ENCODE measurements around the gene SLC4A1AP. TPM values are rescaled to one million over a fixed set of nuclear protein-coding genes. Genes with fewer than 3 reads are reported as not detected.

SLC4A1AP gene
- total RNA-seq, 1 experiment from 2014 or later, result 29.1 TPM

DNA sequence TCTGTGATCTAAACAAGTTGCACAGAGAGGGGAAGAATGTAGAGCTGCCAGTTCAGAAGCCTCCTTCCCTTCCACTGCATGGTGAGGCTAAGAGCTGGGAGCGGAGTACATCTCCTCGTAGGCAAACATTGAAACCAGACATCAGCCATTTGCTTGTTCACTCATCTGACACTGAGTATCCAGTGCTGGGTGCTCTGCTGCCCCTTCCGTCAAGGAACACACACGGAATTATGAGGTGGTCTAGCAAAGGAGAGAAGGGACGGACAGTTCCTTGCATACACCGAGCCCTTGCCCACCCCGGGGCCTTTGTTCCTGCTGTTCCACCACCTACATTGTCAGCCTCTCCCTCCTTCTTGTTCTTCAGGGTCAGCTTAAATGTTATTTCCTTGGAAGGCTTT is 44.6 kb downstream of the SLC4A1AP start:
- Histone ChIP-seq H2AFZ (ENCODE audit: low read length) (no peak overlapping the region), H3K27me3 (ENCODE audit: low read length) (no peaks in the 10 kb centered on the region), H4K20me1 (ENCODE audit: low read length) (no peaks in the 10 kb centered on the region), H3K79me2 (ENCODE audit: low read length) (no peaks in the 10 kb centered on the region), H3K9me2 (replicated peaks; ENCODE audit: low read length) (no peaks in the 10 kb centered on the region), H3K9ac (ENCODE audit: low read length) (no peak overlapping the region), H3K27ac (ENCODE audit: low read length) (no peak overlapping the region), H3K36me3 (ENCODE audit: low read depth, low read length) (no peaks in the 10 kb centered on the region), H3K4me1 (ENCODE audit: insufficient read depth, low read length) (peaks cover 29% of the 10 kb centered on the region), H3F3A (ENCODE audit: low read length, unreplicated experiment) (peaks cover 5% of the 10 kb centered on the region), H3K4me2 (ENCODE audit: low read length) (no peak overlapping the region), H3K4me3 (ENCODE audit: low read length) (no peak overlapping the region), H3K9me3 (ENCODE audit: low read length) (no peaks in the 10 kb centered on the region)
- ChIA-PET POLR2A (ENCODE audit: unreplicated experiment) (no interaction called here), CTCF (no interaction called here)
- intact Hi-C loops (cut with micrococcal nuclease), result loop anchor here (5.0 to 10.0 kb wide), 4 partner anchors 67 to 857 kb away; partner anchors contain the start of gene MRPL33
- TF ChIP-seq, protein P1, sequence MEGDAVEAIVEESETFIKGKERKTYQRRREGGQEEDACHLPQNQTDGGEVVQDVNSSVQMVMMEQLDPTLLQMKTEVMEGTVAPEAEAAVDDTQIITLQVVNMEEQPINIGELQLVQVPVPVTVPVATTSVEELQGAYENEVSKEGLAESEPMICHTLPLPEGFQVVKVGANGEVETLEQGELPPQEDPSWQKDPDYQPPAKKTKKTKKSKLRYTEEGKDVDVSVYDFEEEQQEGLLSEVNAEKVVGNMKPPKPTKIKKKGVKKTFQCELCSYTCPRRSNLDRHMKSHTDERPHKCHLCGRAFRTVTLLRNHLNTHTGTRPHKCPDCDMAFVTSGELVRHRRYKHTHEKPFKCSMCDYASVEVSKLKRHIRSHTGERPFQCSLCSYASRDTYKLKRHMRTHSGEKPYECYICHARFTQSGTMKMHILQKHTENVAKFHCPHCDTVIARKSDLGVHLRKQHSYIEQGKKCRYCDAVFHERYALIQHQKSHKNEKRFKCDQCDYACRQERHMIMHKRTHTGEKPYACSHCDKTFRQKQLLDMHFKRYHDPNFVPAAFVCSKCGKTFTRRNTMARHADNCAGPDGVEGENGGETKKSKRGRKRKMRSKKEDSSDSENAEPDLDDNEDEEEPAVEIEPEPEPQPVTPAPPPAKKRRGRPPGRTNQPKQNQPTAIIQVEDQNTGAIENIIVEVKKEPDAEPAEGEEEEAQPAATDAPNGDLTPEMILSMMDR (conservative IDR thresholded peaks at IDR 0.05; ENCODE audit: low read depth, low read length), result no peak
- no peak for TF ChIP-seq EZH2phosphoT487 (IDR thresholded peaks at IDR 0.05; ENCODE audit: borderline replicate concordance, low read length)
- no TSS peak for BruUV-seq (replicated peaks)
- no peak for ATAC-seq
- DNase-seq, result no peak

DNA sequence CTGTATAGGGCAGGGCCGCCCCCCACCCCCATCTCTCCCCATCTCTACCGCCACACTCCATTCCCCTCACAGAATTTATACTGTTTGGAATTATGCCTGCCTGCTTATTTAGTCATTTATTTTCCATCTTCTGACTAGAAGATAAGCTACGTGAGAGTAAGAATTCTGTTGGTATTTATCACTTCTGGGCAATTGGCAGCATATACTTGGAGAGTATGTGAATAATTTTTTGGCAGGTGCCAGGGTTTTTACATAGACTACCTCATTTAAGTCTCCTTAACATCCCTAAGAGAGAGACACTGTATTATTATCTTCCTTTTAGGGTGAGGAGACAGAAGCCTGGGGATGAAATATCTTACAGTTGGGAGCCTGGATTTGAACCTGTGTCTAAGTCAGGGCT is 45.0 kb downstream of the SLC4A1AP start:
- Histone ChIP-seq H3K4me3 (ENCODE audit: low read length) (no peak overlapping the region), H3K79me2 (ENCODE audit: low read length) (no peaks in the 10 kb centered on the region), H4K20me1 (ENCODE audit: low read length) (no peaks in the 10 kb centered on the region), H3K36me3 (ENCODE audit: low read depth, low read length) (no peaks in the 10 kb centered on the region), H3K4me1 (ENCODE audit: insufficient read depth, low read length) (peaks cover 25% of the 10 kb centered on the region), H3K9me3 (ENCODE audit: low read length) (no peaks in the 10 kb centered on the region), H3F3A (ENCODE audit: low read length, unreplicated experiment) (peaks cover 5% of the 10 kb centered on the region), H3K9ac (ENCODE audit: low read length) (no peak overlapping the region), H3K27ac (ENCODE audit: low read length) (no peak overlapping the region), H3K9me2 (replicated peaks; ENCODE audit: low read length) (no peaks in the 10 kb centered on the region), H3K27me3 (ENCODE audit: low read length) (no peaks in the 10 kb centered on the region), H3K4me2 (ENCODE audit: low read length) (no peak overlapping the region), H2AFZ (ENCODE audit: low read length) (no peak overlapping the region)
- no TSS peak for BruUV-seq (replicated peaks)
- TF ChIP-seq EZH2 (IDR thresholded peaks at IDR 0.05; ENCODE audit: low read length, unreplicated experiment) (no peak), EZH2phosphoT487 (IDR thresholded peaks at IDR 0.05; ENCODE audit: borderline replicate concordance, low read length) (no peak)
- TF ChIP-seq, protein P1 (conservative IDR thresholded peaks at IDR 0.05; ENCODE audit: low read depth, low read length), result no peak
- ChIA-PET CTCF (no interaction called here), POLR2A (ENCODE audit: unreplicated experiment) (no interaction called here)
- no peak for ATAC-seq
- no peak for DNase-seq
- intact Hi-C loops (cut with micrococcal nuclease), result loop anchor here (5.0 to 10.0 kb wide), 4 partner anchors 66 to 856 kb away; partner anchors contain the start of gene MRPL33

DNA sequence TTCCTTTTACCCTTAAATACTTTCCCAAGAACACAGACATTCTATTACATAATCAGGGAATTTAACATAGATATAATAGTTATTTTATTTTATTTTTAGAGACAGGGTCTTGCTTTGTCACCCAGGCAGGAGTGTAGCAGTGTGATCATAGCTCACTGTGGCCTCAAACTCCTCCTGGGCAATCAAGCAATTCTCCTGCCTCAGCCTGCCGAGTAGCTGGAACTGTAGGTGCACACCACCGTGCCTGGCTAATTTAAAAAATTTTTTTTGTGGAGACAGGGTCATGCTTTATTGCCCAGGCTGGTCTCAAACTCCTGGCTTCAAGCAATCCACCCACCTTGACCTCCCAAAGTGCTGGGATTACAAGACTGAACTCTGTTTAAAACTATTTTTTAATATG is 45.6 kb downstream of the SLC4A1AP start:
- Histone ChIP-seq H3K79me2 (ENCODE audit: low read length) (no peaks in the 10 kb centered on the region), H2AFZ (ENCODE audit: low read length) (no peak overlapping the region), H3K4me1 (ENCODE audit: insufficient read depth, low read length) (peaks cover 20% of the 10 kb centered on the region), H3K9me2 (replicated peaks; ENCODE audit: low read length) (no peaks in the 10 kb centered on the region), H3K4me3 (ENCODE audit: low read length) (no peak overlapping the region), H3K9ac (ENCODE audit: low read length) (no peak overlapping the region), H3K27me3 (ENCODE audit: low read length) (no peaks in the 10 kb centered on the region), H3K27ac (ENCODE audit: low read length) (no peak overlapping the region), H3F3A (ENCODE audit: low read length, unreplicated experiment) (peaks cover 5% of the 10 kb centered on the region), H3K9me3 (ENCODE audit: low read length) (no peaks in the 10 kb centered on the region), H3K4me2 (ENCODE audit: low read length) (no peak overlapping the region), H3K36me3 (ENCODE audit: low read depth, low read length) (no peaks in the 10 kb centered on the region), H4K20me1 (ENCODE audit: low read length) (no peaks in the 10 kb centered on the region)
- DNase-seq (no peak), ATAC-seq (no peak)
- TF ChIP-seq EZH2 (IDR thresholded peaks at IDR 0.05; ENCODE audit: low read length, unreplicated experiment) (no peak), EZH2phosphoT487 (IDR thresholded peaks at IDR 0.05; ENCODE audit: borderline replicate concordance, low read length) (no peak)
- TF ChIP-seq, protein P1 (conservative IDR thresholded peaks at IDR 0.05; ENCODE audit: low read depth, low read length), result no peak
- BruUV-seq (replicated peaks), result no TSS peak
- CTCF ChIA-PET, result no interaction called here
- POLR2A ChIA-PET (ENCODE audit: unreplicated experiment), result no interaction called here
- intact Hi-C loops (cut with micrococcal nuclease), result loop anchor here (5.0 to 10.0 kb wide), 4 partner anchors 65 to 855 kb away; partner anchors contain the start of gene MRPL33
